Measurements from ENCODE around the gene SPARCL1.

DNA sequence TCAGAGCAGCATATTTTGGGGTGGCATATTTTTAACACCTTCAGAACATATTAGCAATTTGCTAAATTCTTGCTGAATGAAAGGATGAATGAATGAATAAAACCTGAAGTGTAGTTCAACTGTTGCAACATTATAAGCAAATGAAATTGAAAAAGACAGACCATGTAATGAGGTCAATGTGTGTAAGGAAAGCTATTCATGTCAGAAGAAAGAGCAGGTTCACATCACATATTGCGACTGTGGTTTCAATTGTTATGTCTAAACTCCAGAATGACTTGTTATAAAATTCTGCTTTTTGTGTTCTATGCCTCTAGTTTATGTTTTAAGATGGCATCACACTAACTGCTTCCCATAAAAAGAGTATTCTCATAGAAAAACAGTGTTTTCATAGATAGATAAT is 46.2 kb upstream of the SPARCL1 start:
- no peak for TF ChIP-seq FOXJ3 (CRISPR knock-in tag; IDR thresholded peaks at IDR 0.05; ENCODE audit: borderline replicate concordance)
- TF ChIP-seq NBN (conservative IDR thresholded peaks at IDR 0.05) = no peak
- no peak for TF ChIP-seq ZNF230 (CRISPR knock-in tag; IDR thresholded peaks at IDR 0.05)
- no peak for TF ChIP-seq ELF1 (CRISPR knock-in tag; IDR thresholded peaks at IDR 0.05)
- no peak for TF ChIP-seq PRMT3 (CRISPR knock-in tag; IDR thresholded peaks at IDR 0.05; ENCODE audit: borderline replicate concordance, low read depth)
- TF ChIP-seq FOXM1 (CRISPR knock-in tag; IDR thresholded peaks at IDR 0.05) = no peak
- TF ChIP-seq, protein P1, sequence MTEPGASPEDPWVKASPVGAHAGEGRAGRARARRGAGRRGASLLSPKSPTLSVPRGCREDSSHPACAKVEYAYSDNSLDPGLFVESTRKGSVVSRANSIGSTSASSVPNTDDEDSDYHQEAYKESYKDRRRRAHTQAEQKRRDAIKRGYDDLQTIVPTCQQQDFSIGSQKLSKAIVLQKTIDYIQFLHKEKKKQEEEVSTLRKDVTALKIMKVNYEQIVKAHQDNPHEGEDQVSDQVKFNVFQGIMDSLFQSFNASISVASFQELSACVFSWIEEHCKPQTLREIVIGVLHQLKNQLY (CRISPR knock-in tag; IDR thresholded peaks at IDR 0.05) = no peak
- no peak for TF ChIP-seq NFE2L1 (CRISPR knock-in tag; IDR thresholded peaks at IDR 0.05; ENCODE audit: borderline replicate concordance)
- no peak for TF ChIP-seq ZNF24 (IDR thresholded peaks at IDR 0.05)
- no peak for TF ChIP-seq SP1 (IDR thresholded peaks at IDR 0.05)
- TF ChIP-seq SP1 (CRISPR knock-in tag; IDR thresholded peaks at IDR 0.05) = no peak
- TF ChIP-seq RAD51 (IDR thresholded peaks at IDR 0.05; ENCODE audit: borderline replicate concordance) = no peak
- TF ChIP-seq ZNF768 (CRISPR knock-in tag; IDR thresholded peaks at IDR 0.05) = no peak
- TF ChIP-seq SIN3A (IDR thresholded peaks at IDR 0.05; ENCODE audit: borderline replicate concordance, low read depth, low read length) = no peak
- TF ChIP-seq, protein P2, sequence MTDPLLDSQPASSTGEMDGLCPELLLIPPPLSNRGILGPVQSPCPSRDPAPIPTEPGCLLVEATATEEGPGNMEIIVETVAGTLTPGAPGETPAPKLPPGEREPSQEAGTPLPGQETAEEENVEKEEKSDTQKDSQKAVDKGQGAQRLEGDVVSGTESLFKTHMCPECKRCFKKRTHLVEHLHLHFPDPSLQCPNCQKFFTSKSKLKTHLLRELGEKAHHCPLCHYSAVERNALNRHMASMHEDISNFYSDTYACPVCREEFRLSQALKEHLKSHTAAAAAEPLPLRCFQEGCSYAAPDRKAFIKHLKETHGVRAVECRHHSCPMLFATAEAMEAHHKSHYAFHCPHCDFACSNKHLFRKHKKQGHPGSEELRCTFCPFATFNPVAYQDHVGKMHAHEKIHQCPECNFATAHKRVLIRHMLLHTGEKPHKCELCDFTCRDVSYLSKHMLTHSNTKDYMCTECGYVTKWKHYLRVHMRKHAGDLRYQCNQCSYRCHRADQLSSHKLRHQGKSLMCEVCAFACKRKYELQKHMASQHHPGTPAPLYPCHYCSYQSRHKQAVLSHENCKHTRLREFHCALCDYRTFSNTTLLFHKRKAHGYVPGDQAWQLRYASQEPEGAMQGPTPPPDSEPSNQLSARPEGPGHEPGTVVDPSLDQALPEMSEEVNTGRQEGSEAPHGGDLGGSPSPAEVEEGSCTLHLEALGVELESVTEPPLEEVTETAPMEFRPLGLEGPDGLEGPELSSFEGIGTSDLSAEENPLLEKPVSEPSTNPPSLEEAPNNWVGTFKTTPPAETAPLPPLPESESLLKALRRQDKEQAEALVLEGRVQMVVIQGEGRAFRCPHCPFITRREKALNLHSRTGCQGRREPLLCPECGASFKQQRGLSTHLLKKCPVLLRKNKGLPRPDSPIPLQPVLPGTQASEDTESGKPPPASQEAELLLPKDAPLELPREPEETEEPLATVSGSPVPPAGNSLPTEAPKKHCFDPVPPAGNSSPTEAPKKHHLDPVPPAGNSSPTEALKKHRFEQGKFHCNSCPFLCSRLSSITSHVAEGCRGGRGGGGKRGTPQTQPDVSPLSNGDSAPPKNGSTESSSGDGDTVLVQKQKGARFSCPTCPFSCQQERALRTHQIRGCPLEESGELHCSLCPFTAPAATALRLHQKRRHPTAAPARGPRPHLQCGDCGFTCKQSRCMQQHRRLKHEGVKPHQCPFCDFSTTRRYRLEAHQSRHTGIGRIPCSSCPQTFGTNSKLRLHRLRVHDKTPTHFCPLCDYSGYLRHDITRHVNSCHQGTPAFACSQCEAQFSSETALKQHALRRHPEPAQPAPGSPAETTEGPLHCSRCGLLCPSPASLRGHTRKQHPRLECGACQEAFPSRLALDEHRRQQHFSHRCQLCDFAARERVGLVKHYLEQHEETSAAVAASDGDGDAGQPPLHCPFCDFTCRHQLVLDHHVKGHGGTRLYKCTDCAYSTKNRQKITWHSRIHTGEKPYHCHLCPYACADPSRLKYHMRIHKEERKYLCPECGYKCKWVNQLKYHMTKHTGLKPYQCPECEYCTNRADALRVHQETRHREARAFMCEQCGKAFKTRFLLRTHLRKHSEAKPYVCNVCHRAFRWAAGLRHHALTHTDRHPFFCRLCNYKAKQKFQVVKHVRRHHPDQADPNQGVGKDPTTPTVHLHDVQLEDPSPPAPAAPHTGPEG (CRISPR knock-in tag; IDR thresholded peaks at IDR 0.05) = no peak
